GM19043 (cell line): ENCODE results near the gene BRCA1.
"Not testable (repeated sequence)": the region's sequence is repeated elsewhere in the genome, so short reads cannot be mapped to it uniquely, and the experiment has no call there.

Experiments used
- ATAC-seq: cut with Tn5 transposase; IDR thresholded peaks from one replicate; pipeline ENCODE4 v1.9.1; 2021; ENCODE audit warnings: low read depth; ENCODE audit not compliant: unreplicated experiment

Gene BRCA1

DNA sequence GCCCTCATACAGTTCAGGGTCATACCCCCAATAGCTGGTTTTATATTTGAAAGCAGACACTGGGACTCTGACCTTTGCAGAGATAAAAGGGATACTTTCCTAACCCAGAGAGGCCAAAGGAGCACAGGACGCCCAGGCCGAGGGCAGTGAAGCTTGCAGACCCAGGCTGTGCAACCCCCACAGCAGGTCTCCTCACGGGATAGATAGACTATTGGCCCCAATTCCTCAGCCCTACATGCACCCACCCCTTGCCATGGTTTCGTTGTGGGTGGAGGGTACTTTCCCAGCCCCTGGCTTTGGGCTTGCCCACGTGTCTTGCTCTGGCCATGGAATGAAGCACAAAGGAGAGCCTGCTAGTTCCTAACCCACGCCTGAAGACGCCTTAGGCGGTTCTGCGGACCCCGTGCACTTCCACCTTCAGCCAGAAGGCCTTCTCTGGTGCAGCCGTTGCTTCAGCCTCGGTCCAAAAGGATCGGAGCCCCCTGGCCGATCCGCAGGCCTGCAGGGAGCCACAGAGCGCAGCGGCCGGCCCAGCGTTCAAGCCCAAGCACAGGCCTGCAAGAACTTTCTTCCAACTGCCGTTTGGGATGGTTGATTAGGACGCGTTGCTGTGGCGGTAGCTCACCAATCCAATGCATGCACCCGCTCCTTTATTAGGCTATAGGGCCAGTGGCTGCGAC is 9.8 kb upstream of the BRCA1 start:
- no peak for ATAC-seq

- not testable (repeated sequence) for ATAC-seq
Measured at GRCh38 chr17:43133439-43133838, 8.3 kb upstream of the BRCA1 start.

DNA sequence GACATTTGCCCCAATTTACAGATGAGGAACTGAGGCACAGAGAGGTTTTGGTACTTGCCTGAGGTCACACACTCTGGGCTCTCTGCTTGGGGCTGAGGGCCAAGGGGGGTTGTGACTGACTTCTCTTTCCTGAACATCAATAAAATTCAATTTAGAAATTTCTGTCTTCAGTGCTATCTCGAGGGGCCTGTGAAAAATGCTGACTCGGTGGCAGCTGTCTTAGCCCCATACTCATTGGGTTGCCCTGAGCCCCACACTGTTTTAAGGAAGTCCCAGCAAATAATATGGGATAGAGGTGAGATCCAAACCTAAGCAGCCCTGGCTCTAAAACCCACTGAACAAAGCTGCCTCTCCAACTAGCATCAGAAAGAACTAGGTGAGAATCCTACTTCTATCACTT is 7.0 kb upstream of the BRCA1 start:
- no peak for ATAC-seq

GRCh38 chr17:43129671-43130010 is 4.5 kb upstream of the BRCA1 start:
- ATAC-seq: no peak

- ATAC-seq: not testable (repeated sequence)
Measured at GRCh38 chr17:43127333-43127876, 2.2 kb upstream of the BRCA1 start.

GRCh38 chr17:43126911-43127290 is 1.7 kb upstream of the BRCA1 start:
- no peak for ATAC-seq

DNA sequence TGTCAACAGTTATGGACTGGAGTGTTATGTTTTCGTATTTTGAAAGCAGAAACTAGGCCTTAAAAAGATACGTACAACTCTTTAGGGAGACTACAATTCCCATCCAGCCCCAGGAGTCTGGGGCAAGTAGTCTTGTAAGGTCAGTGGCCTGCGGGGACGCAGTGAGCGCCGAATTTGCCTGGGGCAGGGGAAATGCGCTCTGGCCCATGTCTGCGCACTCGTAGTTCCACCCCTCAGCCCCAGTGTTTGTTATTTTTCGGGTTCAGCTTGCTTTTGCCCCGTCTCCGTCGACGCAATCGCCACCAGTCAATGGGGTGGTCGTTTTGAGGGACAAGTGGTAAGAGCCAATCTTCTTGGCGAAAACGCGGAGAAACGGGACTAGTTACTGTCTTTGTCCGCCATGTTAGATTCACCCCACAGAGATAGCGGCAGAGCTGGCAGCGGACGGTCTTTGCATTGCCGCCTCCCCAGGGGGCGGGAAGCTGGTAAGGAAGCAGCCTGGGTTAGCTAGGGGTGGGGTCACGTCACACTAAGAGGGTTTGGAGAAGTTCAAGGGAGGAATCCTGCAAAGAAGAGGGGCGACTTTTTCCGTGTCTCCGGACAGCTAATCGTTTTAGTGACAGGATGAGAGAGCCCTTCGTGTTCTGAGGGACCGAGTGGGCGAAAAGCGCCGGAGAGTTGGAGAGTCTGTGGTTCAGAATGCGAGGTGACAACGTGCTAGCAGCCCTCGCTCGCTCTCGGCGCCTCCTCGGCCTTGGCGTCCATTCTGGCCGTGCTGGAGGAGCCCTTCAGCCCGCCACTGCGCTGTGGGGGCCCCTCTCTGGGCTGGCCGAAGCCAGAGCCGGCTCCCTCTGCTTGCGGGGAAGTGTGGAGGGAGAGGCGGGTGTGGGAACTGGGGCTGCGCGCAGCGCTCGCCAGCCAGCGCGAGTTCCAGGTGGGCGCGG is 1.1 kb upstream of the BRCA1 start:
- no peak for ATAC-seq

- no peak for ATAC-seq
Measured at GRCh38 chr17:43118679-43119615, 6.2 kb downstream of the BRCA1 start.

DNA sequence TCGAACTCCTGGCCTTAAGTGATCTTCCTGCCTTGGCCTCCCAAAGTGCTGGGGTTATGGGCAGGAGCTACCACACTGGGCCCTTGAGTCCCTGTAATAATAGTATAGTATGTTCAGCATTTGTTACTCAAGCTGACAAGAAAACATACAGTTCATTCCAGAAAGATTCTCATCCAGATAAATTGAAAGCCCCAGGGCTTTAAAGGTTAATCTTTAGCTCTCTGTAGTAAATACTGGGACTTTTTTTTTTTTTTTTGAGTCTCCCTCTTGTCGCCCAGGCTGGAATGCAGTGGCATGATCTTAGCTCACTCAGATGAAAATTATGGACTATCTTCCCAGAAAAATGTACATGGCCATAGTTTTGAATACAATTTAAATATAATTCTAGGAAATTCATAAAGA is 11.0 kb downstream of the BRCA1 start:
- ATAC-seq: no peak

DNA sequence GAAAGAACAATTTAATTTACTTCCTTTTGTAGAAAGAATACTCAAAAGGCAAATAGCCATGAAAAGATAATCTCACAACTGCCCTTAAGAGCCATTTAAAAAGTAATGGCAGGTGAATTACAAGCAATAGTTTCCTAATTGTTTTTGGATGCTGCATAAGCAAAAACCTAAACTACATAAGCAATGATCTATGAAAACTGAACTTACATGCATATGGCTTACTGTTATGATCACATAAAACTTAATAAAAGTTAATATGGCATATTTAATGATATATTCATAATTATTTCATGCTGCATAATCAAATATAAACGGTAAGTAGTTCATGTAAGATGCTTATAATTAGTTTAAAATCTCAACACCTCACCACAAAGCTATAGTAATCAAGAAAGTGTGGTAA is 18.6 kb downstream of the BRCA1 start:
- ATAC-seq: no peak

- no peak for ATAC-seq
Measured at GRCh38 chr17:43105146-43105545, 20.0 kb downstream of the BRCA1 start.

DNA sequence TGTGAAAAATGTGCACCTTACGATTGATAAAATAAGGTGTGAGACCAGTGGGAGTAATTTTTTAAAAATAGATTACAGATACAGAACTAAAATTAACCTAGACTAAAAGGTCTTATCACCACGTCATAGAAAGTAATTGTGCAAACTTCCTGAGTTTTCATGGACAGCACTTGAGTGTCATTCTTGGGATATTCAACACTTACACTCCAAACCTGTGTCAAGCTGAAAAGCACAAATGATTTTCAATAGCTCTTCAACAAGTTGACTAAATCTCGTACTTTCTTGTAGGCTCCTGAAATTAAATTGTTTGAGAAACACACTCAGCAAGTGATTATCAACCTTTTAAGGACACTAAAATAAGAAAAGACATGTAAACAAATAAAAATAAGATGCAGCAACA is 20.5 kb downstream of the BRCA1 start:
- ATAC-seq: no peak

GRCh38 chr17:43095364-43095763 is 29.8 kb downstream of the BRCA1 start:
- not testable (repeated sequence) for ATAC-seq

DNA sequence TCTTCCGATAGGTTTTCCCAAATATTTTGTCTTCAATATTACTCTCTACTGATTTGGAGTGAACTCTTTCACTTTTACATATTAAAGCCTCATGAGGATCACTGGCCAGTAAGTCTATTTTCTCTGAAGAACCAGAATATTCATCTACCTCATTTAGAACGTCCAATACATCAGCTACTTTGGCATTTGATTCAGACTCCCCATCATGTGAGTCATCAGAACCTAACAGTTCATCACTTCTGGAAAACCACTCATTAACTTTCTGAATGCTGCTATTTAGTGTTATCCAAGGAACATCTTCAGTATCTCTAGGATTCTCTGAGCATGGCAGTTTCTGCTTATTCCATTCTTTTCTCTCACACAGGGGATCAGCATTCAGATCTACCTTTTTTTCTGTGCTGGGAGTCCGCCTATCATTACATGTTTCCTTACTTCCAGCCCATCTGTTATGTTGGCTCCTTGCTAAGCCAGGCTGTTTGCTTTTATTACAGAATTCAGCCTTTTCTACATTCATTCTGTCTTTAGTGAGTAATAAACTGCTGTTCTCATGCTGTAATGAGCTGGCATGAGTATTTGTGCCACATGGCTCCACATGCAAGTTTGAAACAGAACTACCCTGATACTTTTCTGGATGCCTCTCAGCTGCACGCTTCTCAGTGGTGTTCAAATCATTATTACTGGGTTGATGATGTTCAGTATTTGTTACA is 30.9 kb downstream of the BRCA1 start:
- ATAC-seq: no peak

DNA sequence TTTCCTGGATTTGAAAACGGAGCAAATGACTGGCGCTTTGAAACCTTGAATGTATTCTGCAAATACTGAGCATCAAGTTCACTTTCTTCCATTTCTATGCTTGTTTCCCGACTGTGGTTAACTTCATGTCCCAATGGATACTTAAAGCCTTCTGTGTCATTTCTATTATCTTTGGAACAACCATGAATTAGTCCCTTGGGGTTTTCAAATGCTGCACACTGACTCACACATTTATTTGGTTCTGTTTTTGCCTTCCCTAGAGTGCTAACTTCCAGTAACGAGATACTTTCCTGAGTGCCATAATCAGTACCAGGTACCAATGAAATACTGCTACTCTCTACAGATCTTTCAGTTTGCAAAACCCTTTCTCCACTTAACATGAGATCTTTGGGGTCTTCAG is 32.3 kb downstream of the BRCA1 start:
- no peak for ATAC-seq

- ATAC-seq: no peak
Measured at GRCh38 chr17:43090022-43090421, 35.1 kb downstream of the BRCA1 start.

DNA sequence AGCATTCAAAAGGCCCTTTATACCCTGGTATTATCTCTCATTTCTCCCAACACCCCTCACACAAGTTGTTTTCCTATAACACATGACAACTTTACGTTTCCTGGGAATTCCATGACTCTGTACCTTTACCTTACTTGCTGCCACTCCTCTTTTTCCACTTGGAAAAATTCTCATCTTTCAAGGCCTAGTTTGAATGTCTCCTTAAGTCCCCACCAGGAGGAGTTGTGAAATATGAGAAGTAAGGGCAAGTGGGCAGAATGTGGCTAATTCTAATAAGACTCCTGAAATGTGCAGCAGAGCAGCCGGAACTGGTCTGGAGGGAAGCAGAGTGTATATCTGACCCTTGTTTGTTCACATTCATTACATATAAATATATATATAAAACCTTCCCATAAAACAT is 39.7 kb downstream of the BRCA1 start:
- no peak for ATAC-seq

- no peak for ATAC-seq
Measured at GRCh38 chr17:43079641-43080302, 45.4 kb downstream of the BRCA1 start.

GRCh38 chr17:43074869-43075268 is 50.3 kb downstream of the BRCA1 start:
- no peak for ATAC-seq

DNA sequence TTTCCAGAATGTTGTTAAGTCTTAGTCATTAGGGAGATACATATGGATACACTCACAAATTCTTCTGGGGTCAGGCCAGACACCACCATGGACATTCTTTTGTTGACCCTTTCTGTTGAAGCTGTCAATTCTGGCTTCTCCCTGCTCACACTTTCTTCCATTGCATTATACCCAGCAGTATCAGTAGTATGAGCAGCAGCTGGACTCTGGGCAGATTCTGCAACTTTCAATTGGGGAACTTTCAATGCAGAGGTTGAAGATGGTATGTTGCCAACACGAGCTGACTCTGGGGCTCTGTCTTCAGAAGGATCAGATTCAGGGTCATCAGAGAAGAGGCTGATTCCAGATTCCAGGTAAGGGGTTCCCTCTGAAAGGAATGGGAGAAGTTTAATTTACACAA is 54.3 kb downstream of the BRCA1 start:
- no peak for ATAC-seq
